Ramos (cell line): ENCODE measurements around the gene NDUFV1.
"Not testable (repeated sequence)": the region's sequence is repeated elsewhere in the genome, so short reads cannot be mapped to it uniquely, and the experiment has no call there.

Experiments used
- in situ Hi-C: fragments of 300-500 bp; cut with MboI; formaldehyde crosslinking; loops from one replicate; pipeline ENCODE4 v1.14.3; 2022; ENCODE audit warnings: low sequenced_read_pairs; ENCODE audit not compliant: unreplicated experiment

NDUFV1 gene

DNA sequence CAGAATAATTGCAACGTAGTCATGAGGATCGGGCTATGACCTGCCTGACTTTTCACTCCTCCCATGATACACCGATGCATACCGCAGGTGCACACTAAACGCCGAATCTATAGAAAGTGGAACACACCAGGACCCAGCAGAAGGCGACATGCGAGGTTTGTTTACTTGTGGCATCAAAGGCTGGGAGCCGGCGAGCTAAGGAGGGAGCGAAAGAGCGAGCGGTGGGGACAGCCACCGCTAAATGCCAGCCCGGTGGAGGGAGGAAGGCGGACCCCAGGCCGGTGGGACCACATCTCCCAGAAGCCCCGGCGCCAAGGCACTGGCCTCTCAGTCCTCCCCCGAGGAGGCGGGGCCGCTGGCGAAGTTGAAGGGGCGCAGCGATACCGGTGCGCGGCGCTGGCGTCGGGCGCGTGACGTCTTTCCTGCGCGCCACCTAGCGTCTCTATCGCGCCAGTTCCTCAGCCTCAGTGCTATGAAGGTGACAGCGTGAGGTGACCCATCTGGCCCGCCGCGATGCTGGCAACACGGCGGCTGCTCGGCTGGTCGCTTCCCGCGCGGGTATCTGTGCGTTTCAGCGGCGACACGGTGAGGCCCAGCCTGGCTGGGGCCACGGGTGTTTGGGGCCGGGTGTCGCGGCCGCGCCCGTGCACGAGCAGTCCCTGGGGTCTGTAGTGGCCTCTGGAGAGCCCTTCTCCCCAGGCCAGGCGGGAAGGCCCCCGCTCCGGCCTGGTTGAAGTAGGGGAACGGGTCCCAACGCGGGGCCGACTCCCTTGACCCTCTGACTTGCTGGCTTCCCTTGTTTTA is at the start of gene NDUFV1:
TSS of gene NDUFV1 (plus strand) at position 445 of the 804 bp plus-strand sequence. CDS start at position 514, 69 bp downstream.
- in situ Hi-C loops = no loop called here

DNA sequence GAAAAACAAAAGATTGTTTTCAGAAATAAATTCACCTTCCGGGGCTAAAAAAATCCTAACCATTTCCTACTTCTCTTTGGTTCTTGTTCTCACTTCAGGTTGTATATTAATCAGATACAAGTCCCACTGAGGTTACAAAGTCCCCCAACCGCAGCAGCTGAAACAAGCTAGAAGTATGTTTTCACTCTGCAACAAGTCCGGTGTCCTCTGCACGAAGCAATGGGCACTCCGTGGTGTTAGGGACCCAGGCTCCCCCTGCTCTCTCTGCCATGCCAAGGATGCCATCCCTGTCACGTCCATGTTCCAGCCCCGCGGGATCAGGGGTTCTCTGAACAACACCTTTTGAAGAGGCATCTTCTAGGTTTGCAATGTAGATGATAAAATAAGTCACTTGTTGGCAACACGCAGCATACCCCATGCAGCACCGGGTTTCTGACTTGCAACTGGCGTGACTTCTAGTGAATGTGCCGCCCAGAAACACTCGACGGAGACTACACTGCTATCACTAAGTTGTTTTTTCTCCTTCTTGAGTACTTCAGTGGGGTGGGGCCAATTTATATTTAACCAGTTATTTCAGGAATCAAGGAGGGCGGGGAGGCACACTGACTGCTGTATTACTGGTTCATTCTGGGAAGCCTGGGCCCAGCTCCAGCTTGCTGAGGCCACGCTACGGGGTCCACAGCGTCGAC is 48.5 kb upstream of the NDUFV1 start:
- in situ Hi-C loops = no loop called here

DNA sequence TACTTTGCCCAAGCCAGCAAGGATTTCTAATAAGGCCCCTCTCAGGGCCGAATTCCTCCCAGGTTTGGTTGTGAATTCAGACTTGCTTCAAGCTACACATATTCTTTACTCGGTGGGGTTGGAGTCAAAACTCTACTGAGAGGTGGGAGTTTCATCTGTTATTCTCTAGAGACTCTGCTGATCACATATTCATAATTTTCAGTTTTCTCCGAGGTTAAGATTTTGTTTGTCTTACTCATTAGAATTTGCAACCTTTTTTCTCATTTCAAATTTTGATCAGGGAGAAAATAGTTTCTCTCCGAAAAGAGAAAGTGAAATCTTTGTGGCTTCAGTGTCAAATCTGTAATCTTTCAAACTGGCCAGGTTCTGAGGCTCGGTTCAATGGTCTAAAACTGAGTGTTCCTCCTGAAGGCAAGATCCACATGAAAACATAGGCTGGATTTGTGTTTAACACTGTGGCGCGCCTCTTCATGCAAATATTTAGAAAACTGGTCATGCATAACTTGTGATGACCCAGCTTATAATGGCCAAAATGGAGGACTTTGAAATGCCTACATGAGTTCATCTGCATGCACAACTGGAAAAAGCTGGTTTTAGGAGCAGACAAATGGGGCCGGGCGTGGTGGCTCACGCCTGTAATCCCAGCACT is 44.6 kb upstream of the NDUFV1 start:
- in situ Hi-C loops = no loop called here

DNA sequence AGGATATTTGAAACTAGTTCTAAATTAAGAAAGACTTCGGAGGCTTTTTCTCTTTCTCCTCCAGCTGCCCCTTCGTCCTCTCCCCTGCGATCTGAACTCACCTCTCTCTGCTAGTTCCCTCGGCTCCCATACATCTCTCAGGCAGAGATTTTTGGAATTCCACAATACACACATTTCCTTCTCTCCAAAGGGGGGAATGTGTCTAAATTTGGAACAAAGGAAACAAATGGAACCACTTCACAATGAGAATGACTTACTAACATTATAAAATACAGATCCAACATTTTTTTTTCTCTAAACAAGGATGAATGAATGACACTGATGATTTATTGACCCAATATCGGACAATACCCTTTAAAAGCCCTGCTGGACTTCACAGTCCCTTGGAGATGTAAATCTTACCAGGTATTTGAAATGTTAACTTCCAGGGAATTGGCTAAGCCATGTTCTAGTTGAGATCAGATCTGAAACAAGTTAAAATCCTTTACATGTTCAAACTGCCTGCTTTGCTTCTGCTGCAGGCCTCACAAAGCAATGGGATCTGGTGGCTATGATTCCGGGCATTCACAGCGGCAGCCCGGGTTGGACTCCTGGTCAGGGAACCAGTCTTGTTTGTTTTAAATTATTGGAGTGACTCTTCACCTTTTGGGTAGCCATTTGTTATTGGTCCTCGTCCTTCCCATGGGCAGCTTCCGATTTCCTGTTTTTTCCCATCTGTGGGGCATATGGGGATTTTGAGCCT is 43.6 kb upstream of the NDUFV1 start:
- in situ Hi-C loops = no loop called here

DNA sequence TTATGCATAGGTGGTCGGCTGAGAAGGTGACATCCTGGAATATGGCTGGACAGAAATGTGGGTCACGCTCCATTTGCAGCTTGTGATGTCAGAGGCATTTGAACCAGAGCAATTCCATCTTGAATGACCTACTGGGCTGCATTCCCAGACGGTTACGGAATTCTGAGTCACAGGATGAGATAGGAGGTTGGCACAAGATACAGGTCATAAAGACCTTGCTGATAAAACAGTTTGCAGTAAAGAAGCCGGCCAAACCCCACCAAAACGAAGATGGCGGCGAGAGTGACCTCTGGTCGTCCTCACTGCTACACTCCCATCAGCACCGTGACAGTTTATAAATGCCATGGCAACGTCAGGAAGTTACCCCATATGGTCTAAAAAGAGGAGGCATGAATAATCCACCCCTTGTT is 43.0 kb upstream of the NDUFV1 start:
- in situ Hi-C loops = not testable (repeated sequence)

DNA sequence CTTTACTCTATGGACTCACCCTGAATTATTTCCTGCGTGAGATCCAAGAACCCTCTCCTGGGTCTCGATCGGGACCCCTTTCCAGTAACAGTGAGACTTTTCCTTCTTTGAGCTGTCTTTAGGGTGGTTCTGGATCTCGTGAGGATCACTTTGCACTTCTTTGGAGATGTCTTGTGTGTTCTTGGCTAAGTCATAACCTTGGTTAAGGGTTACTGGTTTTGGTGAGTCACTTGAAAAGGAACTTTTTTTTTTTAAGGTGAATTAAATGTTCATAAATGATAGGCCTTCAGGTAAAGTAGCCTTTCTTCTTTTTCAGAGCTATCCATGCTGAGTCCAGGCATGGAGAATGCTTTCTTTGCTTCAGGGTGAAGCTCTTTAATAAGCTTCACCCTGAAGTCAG is 42.5 kb upstream of the NDUFV1 start:
- in situ Hi-C loops = no loop called here

DNA sequence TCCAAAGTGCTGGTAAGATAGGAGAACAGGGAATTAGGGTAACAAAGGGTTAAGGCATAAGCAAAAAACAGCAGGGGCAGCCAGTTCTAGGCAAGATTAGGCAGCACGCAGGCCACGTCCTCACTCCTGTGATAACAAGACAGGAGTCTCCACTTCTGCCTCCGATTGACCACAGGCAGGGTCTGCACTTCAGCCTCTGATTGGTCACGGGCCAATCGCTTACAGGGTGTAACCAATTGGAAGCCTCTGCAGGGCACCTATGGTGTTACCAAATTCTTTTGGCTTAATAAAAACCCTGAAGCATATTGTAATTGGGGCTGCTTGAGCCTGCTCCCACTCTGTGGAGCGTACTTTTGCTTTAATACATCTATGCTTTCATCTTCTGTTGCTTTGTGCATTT is 35.3 kb upstream of the NDUFV1 start:
- in situ Hi-C loops = loop anchor here (10.0 kb wide), 1 partner anchor 223 kb away; no protein-coding TSS in a partner anchor

DNA sequence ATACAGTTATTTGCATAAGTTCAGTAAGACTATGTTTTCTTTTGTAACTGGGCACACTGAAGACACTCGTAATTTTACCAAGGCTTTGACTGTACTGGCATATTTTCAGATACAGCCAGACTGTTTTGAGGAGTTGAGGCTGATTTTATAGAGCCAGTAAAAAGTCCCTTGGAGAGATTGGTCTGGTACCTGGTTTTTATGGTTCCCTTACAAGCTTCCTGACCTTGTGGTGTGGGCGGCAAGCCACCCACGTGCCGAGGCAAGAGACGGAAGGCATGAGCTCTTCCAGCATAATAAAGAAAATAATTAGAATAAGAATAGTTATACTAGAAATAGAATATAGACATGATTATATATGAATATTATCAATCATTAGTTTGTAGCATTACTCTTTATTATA is 34.4 kb upstream of the NDUFV1 start:
- in situ Hi-C loops = loop anchor here (10.0 kb wide), 1 partner anchor 222 kb away; no protein-coding TSS in a partner anchor

DNA sequence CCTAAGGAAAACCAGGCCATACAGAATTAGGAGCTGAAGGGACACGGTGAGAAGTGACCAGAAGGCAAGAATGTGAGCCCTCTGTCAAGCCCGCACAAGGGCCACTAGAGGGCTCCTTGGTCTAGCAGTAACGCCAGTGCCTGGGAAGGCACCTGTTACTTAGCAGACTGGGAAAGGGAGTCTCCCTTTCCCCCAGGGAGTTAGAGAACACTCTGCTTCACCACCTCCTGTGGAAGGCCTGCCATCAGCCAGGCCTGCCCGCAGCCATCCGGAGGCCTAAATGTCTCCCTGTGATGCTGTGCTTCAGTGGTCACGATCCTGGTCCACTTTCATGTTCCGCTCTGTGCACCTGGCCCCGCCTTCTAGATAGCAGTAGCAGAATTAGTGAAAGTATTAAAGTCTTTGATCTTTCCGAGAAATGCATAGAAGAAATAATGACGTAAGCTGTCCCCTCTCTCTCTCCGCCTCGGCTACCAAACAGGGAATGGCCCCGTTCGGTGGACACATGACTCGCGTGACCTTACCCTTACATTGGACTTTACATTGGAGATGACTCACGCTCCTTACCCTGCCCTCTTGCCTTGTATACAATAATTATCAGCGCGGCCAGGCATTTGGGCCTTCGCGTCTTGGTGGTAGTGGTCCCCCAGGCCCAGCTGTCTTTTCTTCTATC is 33.9 kb upstream of the NDUFV1 start:
- in situ Hi-C loops = loop anchor here (10.0 kb wide), 1 partner anchor 222 kb away; no protein-coding TSS in a partner anchor

DNA sequence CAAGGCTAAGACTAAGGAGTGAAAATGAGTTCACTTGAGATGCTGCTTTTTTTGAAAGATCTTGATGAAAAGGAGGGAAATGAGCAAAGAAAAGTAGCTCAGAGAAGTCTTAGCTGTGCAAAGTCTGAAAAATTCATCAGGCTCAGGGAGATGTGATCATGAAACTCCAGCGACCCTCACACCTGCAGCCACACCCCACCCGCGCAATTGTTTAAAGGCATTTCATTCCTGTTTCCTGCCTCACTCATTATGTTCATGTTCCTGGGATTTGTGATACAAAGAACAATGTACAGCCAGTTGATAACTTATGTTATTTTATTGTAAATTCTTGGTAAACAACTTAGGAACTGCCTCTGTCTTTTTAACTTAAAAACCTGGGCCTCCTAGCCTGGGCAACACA is 31.8 kb upstream of the NDUFV1 start:
- in situ Hi-C loops = loop anchor here (10.0 kb wide), 1 partner anchor 220 kb away; no protein-coding TSS in a partner anchor

DNA sequence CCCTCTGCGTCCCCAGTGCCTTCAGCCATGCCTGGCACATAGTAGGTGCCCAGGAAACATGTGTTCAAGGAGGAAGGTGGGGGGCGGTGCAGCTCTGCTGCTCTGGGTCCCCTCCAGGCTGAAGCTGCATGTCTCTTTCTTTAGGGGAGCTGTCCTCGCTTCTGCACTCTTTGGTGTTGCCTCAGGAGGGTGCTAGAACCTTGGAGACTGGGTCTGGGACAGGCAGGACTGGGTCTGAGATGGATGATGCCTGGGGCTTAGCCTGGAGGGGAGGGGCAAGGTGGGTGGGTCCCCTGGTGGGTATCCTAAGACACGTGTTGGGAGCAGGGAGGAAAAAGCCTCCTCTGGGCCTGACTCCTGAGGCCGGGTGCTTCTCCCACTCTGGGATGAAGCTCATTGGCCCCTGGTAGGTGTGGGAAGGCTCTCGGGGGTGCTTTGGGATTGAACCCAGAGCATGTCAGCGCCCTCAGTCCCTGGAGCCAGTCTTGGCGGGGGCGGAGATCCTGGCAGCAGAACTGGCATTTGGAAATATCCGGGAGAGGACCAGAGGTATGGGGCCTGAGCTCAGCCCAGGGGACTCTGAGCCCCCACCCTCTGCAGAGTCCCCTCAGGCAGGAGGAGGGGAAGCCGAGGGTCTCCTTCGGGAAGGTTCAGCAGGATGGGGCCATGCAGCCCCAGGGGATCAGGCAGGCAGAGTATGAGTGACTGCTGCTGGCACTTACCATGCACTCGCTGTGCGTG is 29.8 kb upstream of the NDUFV1 start:
- in situ Hi-C loops = loop anchor here (10.0 kb wide), 1 partner anchor 218 kb away; no protein-coding TSS in a partner anchor

DNA sequence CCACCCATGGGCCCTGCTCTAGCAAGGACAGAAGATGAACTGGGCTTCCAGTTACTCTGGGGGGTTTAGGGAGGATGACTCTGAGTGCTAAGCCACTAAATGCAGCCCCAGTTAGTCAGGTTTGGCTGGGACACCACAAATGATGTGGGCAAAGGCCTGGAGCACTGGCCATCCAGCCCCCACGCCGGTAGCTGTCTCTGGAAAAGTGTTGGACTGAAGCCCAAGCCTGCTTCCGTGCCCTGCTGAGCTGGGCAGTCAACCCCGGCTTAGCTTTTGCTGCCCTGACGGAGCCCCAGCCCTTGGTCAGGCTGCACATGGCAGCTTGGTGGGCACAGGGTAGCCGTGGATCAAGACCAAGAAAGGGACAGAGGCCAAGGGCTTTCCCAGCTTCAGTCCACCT is 28.8 kb upstream of the NDUFV1 start:
- in situ Hi-C loops = loop anchor here (10.0 kb wide), 1 partner anchor 217 kb away; no protein-coding TSS in a partner anchor

DNA sequence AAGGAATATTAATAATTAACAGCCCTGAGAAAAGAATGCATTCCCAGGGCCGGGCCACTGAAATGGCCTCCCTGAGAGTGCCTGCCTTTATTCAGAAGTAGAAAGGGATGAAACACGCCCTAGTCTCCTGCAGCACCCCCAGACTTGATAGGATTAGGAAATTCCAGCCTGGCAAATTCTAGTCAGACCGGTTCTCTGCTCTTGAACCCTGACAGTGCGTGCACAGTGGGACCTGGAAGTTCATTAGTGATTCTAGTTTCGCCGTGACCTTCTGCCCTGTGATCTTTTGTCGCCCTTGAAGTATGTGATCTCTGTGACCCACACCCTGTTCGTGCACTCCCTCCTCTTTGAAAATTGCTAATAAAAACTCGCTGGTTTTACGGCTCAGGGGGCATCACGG is 25.3 kb upstream of the NDUFV1 start:
- in situ Hi-C loops = no loop called here

DNA sequence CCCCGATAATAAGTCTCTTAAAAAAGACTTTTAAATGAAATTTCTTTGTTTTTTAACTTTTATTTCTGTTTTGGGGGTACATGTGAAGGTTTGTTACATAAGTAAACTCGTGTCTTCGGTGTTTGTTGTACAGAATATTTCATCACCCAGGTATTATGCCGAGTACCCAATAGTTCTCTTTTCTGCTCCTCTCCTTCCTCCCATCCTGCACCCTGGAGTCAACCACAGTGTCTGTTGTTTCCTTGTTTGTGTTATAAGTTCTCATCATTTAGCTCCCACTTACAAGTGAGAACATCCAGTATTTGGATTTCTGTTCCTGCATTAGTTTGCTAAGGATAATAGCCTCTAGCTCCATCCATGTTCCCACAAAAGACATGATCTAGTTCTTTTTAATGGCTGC is 24.7 kb upstream of the NDUFV1 start:
- in situ Hi-C loops = no loop called here

DNA sequence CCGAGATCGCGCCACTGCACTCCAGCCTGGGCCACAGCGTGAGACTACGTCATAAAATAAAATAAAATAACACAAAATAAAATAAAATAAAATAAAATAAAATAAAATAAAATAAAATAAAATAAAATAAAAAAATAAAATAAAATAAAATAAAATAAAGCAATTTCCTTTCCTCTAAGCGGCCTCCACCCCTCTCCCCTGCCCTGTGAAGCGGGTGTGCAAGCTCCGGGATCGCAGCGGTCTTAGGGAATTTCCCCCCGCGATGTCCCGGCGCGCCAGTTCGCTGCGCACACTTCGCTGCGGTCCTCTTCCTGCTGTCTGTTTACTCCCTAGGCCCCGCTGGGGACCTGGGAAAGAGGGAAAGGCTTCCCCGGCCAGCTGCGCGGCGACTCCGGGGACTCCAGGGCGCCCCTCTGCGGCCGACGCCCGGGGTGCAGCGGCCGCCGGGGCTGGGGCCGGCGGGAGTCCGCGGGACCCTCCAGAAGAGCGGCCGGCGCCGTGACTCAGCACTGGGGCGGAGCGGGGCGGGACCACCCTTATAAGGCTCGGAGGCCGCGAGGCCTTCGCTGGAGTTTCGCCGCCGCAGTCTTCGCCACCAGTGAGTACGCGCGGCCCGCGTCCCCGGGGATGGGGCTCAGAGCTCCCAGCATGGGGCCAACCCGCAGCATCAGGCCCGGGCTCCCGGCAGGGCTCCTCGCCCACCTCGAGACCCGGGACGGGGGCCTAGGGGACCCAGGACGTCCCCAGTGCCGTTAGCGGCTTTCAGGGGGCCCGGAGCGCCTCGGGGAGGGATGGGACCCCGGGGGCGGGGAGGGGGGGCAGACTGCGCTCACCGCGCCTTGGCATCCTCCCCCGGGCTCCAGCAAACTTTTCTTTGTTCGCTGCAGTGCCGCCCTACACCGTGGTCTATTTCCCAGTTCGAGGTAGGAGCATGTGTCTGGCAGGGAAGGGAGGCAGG is 23.2 kb upstream of the NDUFV1 start, which contains the start of gene GSTP1:
TSS of gene GSTP1 (plus strand) at position 566 of the 958 bp plus-strand sequence. CDS start at position 598, 32 bp downstream.
- in situ Hi-C loops = no loop called here

DNA sequence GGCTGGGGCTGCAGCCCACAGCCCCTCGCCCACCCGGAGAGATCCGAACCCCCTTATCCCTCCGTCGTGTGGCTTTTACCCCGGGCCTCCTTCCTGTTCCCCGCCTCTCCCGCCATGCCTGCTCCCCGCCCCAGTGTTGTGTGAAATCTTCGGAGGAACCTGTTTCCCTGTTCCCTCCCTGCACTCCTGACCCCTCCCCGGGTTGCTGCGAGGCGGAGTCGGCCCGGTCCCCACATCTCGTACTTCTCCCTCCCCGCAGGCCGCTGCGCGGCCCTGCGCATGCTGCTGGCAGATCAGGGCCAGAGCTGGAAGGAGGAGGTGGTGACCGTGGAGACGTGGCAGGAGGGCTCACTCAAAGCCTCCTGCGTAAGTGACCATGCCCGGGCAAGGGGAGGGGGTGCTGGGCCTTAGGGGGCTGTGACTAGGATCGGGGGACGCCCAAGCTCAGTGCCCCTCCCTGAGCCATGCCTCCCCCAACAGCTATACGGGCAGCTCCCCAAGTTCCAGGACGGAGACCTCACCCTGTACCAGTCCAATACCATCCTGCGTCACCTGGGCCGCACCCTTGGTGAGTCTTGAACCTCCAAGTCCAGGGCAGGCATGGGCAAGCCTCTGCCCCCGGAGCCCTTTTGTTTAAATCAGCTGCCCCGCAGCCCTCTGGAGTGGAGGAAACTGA is 22.4 kb upstream of the NDUFV1 start:
- in situ Hi-C loops = no loop called here
